Transverse colon (tissue), 4 donors: ENCODE results near the gene CACNA2D2. TPM values are rescaled to one million over a fixed set of nuclear protein-coding genes. Genes with fewer than 3 reads are reported as not detected.

Experiments
- DNase-seq: peaks from one replicate; pipeline ENCODE4 v3.0.0-alpha.2; 2019
- H3K27ac ChIP-seq, 4 donors: fragments of 200-600 bp; sonication (generic); 2 replicates each; pipeline ENCODE4 v1.5.1; 2016 to 2018; ENCODE audit warnings: inconsistent platforms in 4 of 4
- H3K27me3 ChIP-seq: fragments of 200-600 bp; sonication (generic); 2 replicates; pipeline ENCODE4 v1.5.1; 2017; ENCODE audit warnings: inconsistent platforms
- H3K36me3 ChIP-seq, 4 donors: fragments of 200-600 bp; sonication (generic); 2 replicates each; pipeline ENCODE4 v1.5.1; 2017 to 2019; ENCODE audit warnings: inconsistent platforms in 4 of 4
- H3K4me1 ChIP-seq, 4 donors: fragments of 200-600 bp; sonication (generic); 2 replicates each; pipeline ENCODE4 v1.5.1; 2017 to 2020; ENCODE audit warnings: inconsistent platforms in 4 of 4
- H3K4me3 ChIP-seq, 4 donors: fragments of 200-600 bp; sonication (generic); 1 replicate in 1 of 4; 2 replicates in 3 of 4; pipeline versions ENCODE4 v1.5.1 to v1.6.1; 2017 to 2019; ENCODE audit warnings: inconsistent platforms in 4 of 4
- H3K9me3 ChIP-seq, 2 donors: fragments of 200-600 bp; sonication (generic); 2 replicates each; pipeline ENCODE4 v1.5.1; 2017 to 2019; ENCODE audit warnings: inconsistent platforms in 2 of 2
- EP300 ChIP-seq: sonication (generic); formaldehyde crosslinking; IDR thresholded peaks from one replicate; pipeline ENCODE4 v1.6.1; 2017; ENCODE audit warnings: antibody characterized with exemption, low read depth
- POLR2A ChIP-seq: fragments of 450-650 bp; IDR thresholded peaks from one replicate; pipeline ENCODE4 v1.6.1; 2016; ENCODE audit warnings: antibody characterized with exemption, mild to moderate bottlenecking, moderate library complexity
- POLR2AphosphoS5 ChIP-seq, 3 donors: sonication (generic); formaldehyde crosslinking; IDR thresholded peaks; one replicate each; pipeline ENCODE4 v1.6.1; 2016; ENCODE audit warnings: antibody characterized with exemption in 3 of 3
- WGBS, 2 donors: methylation state at CpG; one replicate each; pipeline ENCODE4 v1.1.5; 2018; ENCODE audit warnings: low coverage in 1 of 2; 5-methylcytosine and 5-hydroxymethylcytosine counted together
- in situ Hi-C, 4 donors: fragments of 200-750 bp; cut with MboI; loops; one replicate each; pipeline versions ENCODE4 v1.15.0 to v1.15.1; 2017; ENCODE audit warnings: low sequenced_read_pairs in 3 of 4, low pct_ligation_motif_present in 1 of 4, low pct_unique_long_range_greater_than_20kb in 1 of 4
- intact Hi-C: fragments of 100-400 bp; cut with DNase I; formaldehyde crosslinking; loops from one replicate; pipeline ENCODE4 v1.15.1; 2023; ENCODE audit warnings: low total_unique reads
- total RNA-seq, 4 donors: library from RNA; depleted of rRNA; stranded (reverse); fragments of >200 nt; gene quantifications; one replicate each; pipeline ENCODE4 v1.1.0, GENCODE V29; 2016
- TF ChIP-seq, protein P1 (sequence below), 5 experiments: fragments of 200-600 bp in 3 of 5; fragments of 450-650 bp in 2 of 5; sonication (generic) in 3 of 5; IDR thresholded peaks; 1 replicate in 2 of 5; 2 replicates in 3 of 5; pipeline ENCODE4 v1.5.1; 2016 to 2017; ENCODE audit warnings: antibody characterized with exemption in 5 of 5, inconsistent platforms in 3 of 5, mild to moderate bottlenecking in 2 of 5, moderate library complexity in 1 of 5

The CACNA2D2 gene
- total RNA-seq, 4 donors from 2014 or later: 0.48 to 2.2 (median 0.87) TPM

DNA sequence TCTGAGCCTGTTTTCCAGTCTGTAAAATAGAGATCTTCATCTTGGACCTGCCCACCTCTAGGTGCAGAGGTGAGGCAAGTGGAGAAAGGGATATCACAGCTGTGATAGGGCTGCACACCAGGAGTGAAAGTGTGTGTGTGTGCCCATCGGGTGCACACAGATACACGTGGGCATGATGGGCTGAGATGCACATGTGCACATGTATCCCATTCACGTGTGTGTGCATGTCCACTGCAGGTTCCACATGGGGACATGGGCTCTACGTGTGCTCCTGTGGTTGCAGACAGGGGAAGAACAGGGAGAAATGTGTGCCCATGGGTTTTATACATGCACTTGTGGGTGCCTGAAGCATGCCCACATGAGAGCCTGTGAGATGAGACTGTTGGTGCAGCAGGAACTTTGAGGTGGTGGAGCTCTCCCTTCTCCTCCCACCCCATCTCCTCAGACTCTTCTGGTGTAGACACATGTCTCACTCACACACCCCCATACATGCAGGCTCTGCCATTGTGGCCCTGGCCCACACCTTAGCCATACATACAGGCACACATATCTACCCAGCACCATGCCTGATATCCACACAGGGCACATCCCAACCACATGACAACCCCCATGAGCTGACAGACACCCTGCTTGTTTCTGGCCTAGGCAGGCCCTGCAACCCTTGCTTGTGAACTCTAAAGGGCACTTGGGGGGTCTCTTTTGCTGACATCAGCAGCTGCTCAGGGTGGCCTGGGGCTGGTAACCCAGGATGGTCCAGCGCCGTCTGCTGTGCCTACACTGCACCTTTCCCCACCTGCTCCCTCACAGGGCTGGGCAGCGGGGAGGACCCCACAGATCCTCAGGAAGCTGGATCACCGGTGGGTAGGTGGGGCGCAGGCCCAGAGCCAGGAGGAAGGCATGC, 86.4 kb downstream of the CACNA2D2 start:
- H3K9me3 ChIP-seq: no peaks in the 10 kb centered on the region
- H3K27ac ChIP-seq: no peak overlapping the region
- TF ChIP-seq POLR2AphosphoS5 (IDR thresholded peaks at IDR 0.05) (no peak), EP300 (no peak), POLR2A (no peak)
- TF ChIP-seq, protein P1, sequence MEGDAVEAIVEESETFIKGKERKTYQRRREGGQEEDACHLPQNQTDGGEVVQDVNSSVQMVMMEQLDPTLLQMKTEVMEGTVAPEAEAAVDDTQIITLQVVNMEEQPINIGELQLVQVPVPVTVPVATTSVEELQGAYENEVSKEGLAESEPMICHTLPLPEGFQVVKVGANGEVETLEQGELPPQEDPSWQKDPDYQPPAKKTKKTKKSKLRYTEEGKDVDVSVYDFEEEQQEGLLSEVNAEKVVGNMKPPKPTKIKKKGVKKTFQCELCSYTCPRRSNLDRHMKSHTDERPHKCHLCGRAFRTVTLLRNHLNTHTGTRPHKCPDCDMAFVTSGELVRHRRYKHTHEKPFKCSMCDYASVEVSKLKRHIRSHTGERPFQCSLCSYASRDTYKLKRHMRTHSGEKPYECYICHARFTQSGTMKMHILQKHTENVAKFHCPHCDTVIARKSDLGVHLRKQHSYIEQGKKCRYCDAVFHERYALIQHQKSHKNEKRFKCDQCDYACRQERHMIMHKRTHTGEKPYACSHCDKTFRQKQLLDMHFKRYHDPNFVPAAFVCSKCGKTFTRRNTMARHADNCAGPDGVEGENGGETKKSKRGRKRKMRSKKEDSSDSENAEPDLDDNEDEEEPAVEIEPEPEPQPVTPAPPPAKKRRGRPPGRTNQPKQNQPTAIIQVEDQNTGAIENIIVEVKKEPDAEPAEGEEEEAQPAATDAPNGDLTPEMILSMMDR (IDR thresholded peaks at IDR 0.05): no peak
- no peaks in the 10 kb centered on the region for H3K27me3 ChIP-seq
- in situ Hi-C loops: no loop called here
- whole genome bisulfite sequencing, 2 donors: 86% methylated on average over 9 of the region's 9 CpGs; no CpG with 5 or more reads in 1 of the 2 donors
- H3K4me3 ChIP-seq: no peak overlapping the region
- H3K36me3 ChIP-seq: no peaks in the 10 kb centered on the region
- no peaks in the 10 kb centered on the region for H3K4me1 ChIP-seq
- DNase-seq: no peak
- intact Hi-C loops: no loop called here

DNA sequence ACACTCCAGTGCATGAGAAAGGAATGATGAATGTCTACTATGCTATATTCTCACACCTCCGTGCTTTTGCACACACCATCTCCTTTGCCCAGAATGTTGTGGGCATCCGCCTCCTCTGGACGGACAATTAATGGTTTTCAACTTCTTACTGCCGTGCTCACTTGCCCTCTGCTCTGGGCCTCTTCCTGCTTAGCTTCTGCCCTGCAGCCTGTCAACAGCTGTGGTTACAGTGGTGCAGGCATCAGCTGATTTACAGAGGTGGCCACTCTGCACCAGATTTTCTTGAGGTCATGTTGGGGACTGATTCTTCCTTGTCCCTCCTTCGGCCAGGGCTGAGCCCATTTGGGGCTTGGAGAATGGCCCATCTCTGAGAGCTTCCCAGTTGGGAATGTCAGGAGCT, 87.6 kb downstream of the CACNA2D2 start:
- WGBS, 2 donors: 50% methylated on average over 5 of the region's 5 CpGs; no CpG with 5 or more reads in 1 of the 2 donors
- Histone ChIP-seq H3K4me3 (no peak overlapping the region), H3K4me1 (no peaks in the 10 kb centered on the region), H3K27ac (no peak overlapping the region), H3K27me3 (no peaks in the 10 kb centered on the region), H3K36me3 (no peaks in the 10 kb centered on the region), H3K9me3 (no peaks in the 10 kb centered on the region)
- in situ Hi-C loops (no loop called here), intact Hi-C loops (no loop called here)
- no peak for DNase-seq
- no peak for TF ChIP-seq EP300
- TF ChIP-seq POLR2AphosphoS5 (IDR thresholded peaks at IDR 0.05): no peak
- no peak for TF ChIP-seq POLR2A
- TF ChIP-seq, protein P1 (IDR thresholded peaks at IDR 0.05): no peak

DNA sequence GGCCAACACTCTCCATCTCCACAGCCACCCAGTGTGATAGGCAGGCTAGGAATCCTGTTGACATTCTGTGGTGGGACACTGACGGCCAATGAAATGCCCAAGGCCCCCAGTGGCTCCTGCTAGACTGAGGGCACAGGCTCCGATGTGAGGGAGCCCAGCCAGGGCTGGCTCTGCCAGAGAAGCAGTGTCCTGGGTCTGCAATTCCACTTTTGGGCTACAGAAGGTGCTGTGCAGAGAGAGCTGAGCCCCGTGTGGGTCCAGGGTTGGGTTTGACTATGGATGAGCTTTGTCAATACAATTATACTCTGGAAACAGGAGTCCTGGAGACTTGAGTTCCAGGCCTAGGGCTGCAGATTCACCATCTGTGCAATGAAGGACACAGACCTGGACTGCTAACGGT, 88.4 kb downstream of the CACNA2D2 start:
- Histone ChIP-seq H3K9me3 (no peaks in the 10 kb centered on the region), H3K27me3 (no peaks in the 10 kb centered on the region), H3K4me3 (no peak overlapping the region), H3K36me3 (no peaks in the 10 kb centered on the region), H3K27ac (no peak overlapping the region), H3K4me1 (no peaks in the 10 kb centered on the region)
- in situ Hi-C loops: no loop called here
- intact Hi-C loops: no loop called here
- DNase-seq: no peak
- TF ChIP-seq POLR2A (no peak), POLR2AphosphoS5 (IDR thresholded peaks at IDR 0.05) (no peak)
- 66% methylated on average over 3 of the region's 4 CpGs; no CpG with 5 or more reads in 1 of the 2 donors for WGBS, 2 donors

DNA sequence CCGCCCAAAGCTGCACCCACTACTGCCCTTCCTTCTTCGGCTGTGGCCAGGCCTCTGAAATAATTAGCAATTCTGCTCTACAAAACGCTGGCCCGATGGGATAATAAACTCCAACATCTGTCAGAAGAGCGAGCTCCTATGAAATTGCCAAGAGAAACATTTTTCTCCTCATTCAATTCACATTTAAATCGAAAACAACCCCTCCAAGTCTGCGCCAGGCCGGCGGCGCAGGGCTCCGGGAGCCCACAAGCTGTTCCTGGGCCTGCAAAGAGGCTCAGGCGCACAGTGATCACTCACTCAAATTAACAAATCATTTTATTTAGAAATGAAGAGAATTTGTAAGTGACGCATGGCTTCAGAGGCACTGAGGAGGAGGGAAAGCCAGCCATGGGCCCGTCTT, 88.8 kb downstream of the CACNA2D2 start:
- no peaks in the 10 kb centered on the region for H3K36me3 ChIP-seq
- no peak overlapping the region for H3K4me3 ChIP-seq
- no peak overlapping the region for H3K27ac ChIP-seq
- no peaks in the 10 kb centered on the region for H3K4me1 ChIP-seq
- no peak for DNase-seq
- H3K9me3 ChIP-seq: no peaks in the 10 kb centered on the region
- intact Hi-C loops (no loop called here), in situ Hi-C loops (no loop called here)
- WGBS, 2 donors: 78 to 93% methylated on average over 7 to 14 of the region's 14 CpGs
- TF ChIP-seq POLR2AphosphoS5 (IDR thresholded peaks at IDR 0.05): no peak
- TF ChIP-seq, protein P1 (IDR thresholded peaks at IDR 0.05): no peak
- TF ChIP-seq POLR2A: no peak
- no peak for TF ChIP-seq EP300
- H3K27me3 ChIP-seq: no peaks in the 10 kb centered on the region
